NCI-H2196 treated with DMSO at 0.1 percent for 48 hours (cell line): ENCODE results near the gene ACTN4.
"Not testable (repeated sequence)": the region's sequence is repeated elsewhere in the genome, so short reads cannot be mapped to it uniquely, and the experiment has no call there.

Source experiments
- DNase-seq: peaks from one replicate; lab custom pipeline; 2025; ENCODE audit not compliant: unreplicated experiment; lab: John Stamatoyannopoulos, UW

Gene ACTN4

GRCh38 chr19:38761884-38762389 lies 114.5 kb downstream of the ACTN4 start:
- not testable (repeated sequence) for DNase-seq

- DNase-seq = no peak
Measured at GRCh38 chr19:38763795-38764220, 116.4 kb downstream of the ACTN4 start.

GRCh38 chr19:38765214-38765613 lies 117.8 kb downstream of the ACTN4 start:
- DNase-seq = no peak

GRCh38 chr19:38766276-38767047 lies 119.0 kb downstream of the ACTN4 start:
- DNase-seq = no peak

GRCh38 chr19:38769635-38770211 lies 122.3 kb downstream of the ACTN4 start:
- no peak for DNase-seq

- DNase-seq = not testable (repeated sequence)
Measured at GRCh38 chr19:38770228-38770948, 122.9 kb downstream of the ACTN4 start.

- DNase-seq = not testable (repeated sequence)
Measured at GRCh38 chr19:38770949-38771275, 123.5 kb downstream of the ACTN4 start.

- DNase-seq = not testable (repeated sequence)
Measured at GRCh38 chr19:38771569-38771968, 124.1 kb downstream of the ACTN4 start.

GRCh38 chr19:38773469-38774177 lies 126.2 kb downstream of the ACTN4 start, which contains the start of gene LGALS7:
Gene LGALS7 (minus strand): TSS chr19:38773517. CDS start chr19:38773492, 25 bp downstream.
- no peak for DNase-seq

- no peak for DNase-seq
Measured at GRCh38 chr19:38774181-38774950, 126.9 kb downstream of the ACTN4 start.

GRCh38 chr19:38778733-38779132 lies 131.3 kb downstream of the ACTN4 start:
- no peak for DNase-seq

GRCh38 chr19:38780443-38780842 lies 133.0 kb downstream of the ACTN4 start:
- DNase-seq = no peak

GRCh38 chr19:38781058-38781457 lies 133.6 kb downstream of the ACTN4 start:
- DNase-seq = no peak
